ENCODE data around the gene NEB.

GRCh38 chr2:151776367-151776766 is 42.1 kb upstream of the NEB start:
- TF ChIP-seq GATA3 (IDR thresholded peaks at IDR 0.05; ENCODE audit: low read depth, low read length) (no peak), GATA2 (IDR thresholded peaks at IDR 0.05; ENCODE audit: low read depth, low read length) (no peak)

Measured in SH-SY5Y (cell line).